Stimulated activated CD4-positive, alpha-beta T cell treated with anti-CD3 and anti-CD28 coated beads, Interleukin-2, amount 100 ng/mL, for 4 hours (primary cell): ENCODE data around the gene OR14A16.

Experiments used
- DNase-seq: peaks from one replicate; pipeline ENCODE4 v3.0.0-alpha.2; 2020; ENCODE audit warnings: low read depth

The OR14A16 gene

GRCh38 chr1:247824023-247824422 is at the start of gene OR14A16:
OR14A16 (minus strand) TSS chr1:247824119; CDS start chr1:247815729, 8,390 bp downstream.
- no peak for DNase-seq

- DNase-seq: no peak
Observed at GRCh38 chr1:247865416-247865815, 41.5 kb upstream of the OR14A16 start.

GRCh38 chr1:247864644-247865043 is 40.7 kb upstream of the OR14A16 start:
- DNase-seq: no peak

- no peak for DNase-seq
Observed at GRCh38 chr1:247862756-247863155, 38.8 kb upstream of the OR14A16 start.

GRCh38 chr1:247857985-247858619 is 34.2 kb upstream of the OR14A16 start:
- DNase-seq: no peak

- no peak for DNase-seq
Observed at GRCh38 chr1:247857069-247857984, 33.4 kb upstream of the OR14A16 start, which contains the start of gene TRIM58. TRIM58 (plus strand) TSS chr1:247857187; CDS start chr1:247857247, 60 bp downstream.

GRCh38 chr1:247855911-247856310 is 32.0 kb upstream of the OR14A16 start:
- no peak for DNase-seq

GRCh38 chr1:247854899-247855545 is 31.1 kb upstream of the OR14A16 start:
- no peak for DNase-seq

- no peak for DNase-seq
Observed at GRCh38 chr1:247849616-247850015, 25.7 kb upstream of the OR14A16 start.

GRCh38 chr1:247848346-247848745 is 24.4 kb upstream of the OR14A16 start:
- DNase-seq: no peak

GRCh38 chr1:247845693-247846017 is 21.7 kb upstream of the OR14A16 start:
- no peak for DNase-seq

- DNase-seq: no peak
Observed at GRCh38 chr1:247845011-247845692, 21.2 kb upstream of the OR14A16 start.

GRCh38 chr1:247843411-247843810 is 19.5 kb upstream of the OR14A16 start:
- DNase-seq: no peak

GRCh38 chr1:247841796-247842195 is 17.9 kb upstream of the OR14A16 start, which contains the start of gene OR11L1:
OR11L1 (minus strand) TSS chr1:247841896; CDS start chr1:247841896, 0 bp downstream.
- DNase-seq: no peak

GRCh38 chr1:247840818-247841217 is 16.9 kb upstream of the OR14A16 start:
- no peak for DNase-seq

GRCh38 chr1:247833601-247834000 is 9.7 kb upstream of the OR14A16 start:
- no peak for DNase-seq

- no peak for DNase-seq
Observed at GRCh38 chr1:247829656-247830055, 5.7 kb upstream of the OR14A16 start.

- no peak for DNase-seq
Observed at GRCh38 chr1:247825362-247825761, 1.4 kb upstream of the OR14A16 start.

GRCh38 chr1:247822060-247822459 is 1.9 kb downstream of the OR14A16 start:
- DNase-seq: no peak

- DNase-seq: no peak
Observed at GRCh38 chr1:247812637-247813036, 11.3 kb downstream of the OR14A16 start.

- no peak for DNase-seq
Observed at GRCh38 chr1:247797518-247797917, 26.4 kb downstream of the OR14A16 start.

GRCh38 chr1:247769603-247770002 is 54.3 kb downstream of the OR14A16 start:
- no peak for DNase-seq
